PC-9 (cell line): ENCODE data around the gene CBY3. TPM values are rescaled to one million over a fixed set of nuclear protein-coding genes. Genes with fewer than 3 reads are reported as not detected.
"Not testable (repeated sequence)": the region's sequence is repeated elsewhere in the genome, so short reads cannot be mapped to it uniquely, and the experiment has no call there.

Experiments
- BruUV-seq: library from RNA; stranded (reverse); fragments of 400-500 nt; replicated peaks from 2 replicates; lab custom pipeline; 2021; lab: Mats Ljungman, UMichigan
- CTCF ChIA-PET: fragments of 300-600 bp; sonication (Branson Sonifier 250); formaldehyde crosslinking; loops from one replicate; lab custom pipeline; 2022; ENCODE audit warnings: antibody characterized with exemption; lab: Charles Lee
- POLR2A ChIA-PET: fragments of 300-600 bp; sonication (Branson Sonifier 250); formaldehyde crosslinking; loops from one replicate; lab custom pipeline; 2022; ENCODE audit warnings: antibody characterized with exemption; ENCODE audit not compliant: unreplicated experiment; lab: Charles Lee
- DNase-seq, 2 experiments: peaks; one replicate each; pipeline versions ENCODE4 v3.0.0 to v3.0.0-alpha.2; 2015 to 2022; ENCODE audit warnings: mixed read lengths in 1 of 2
- H2AFZ ChIP-seq: fragments of 200-600 bp; sonication (generic); 2 replicates; pipeline ENCODE4 v1.8.1; 2017; ENCODE audit warnings: antibody characterized with exemption
- H3F3A ChIP-seq: fragments of 200-600 bp; sonication (generic); 2 replicates; pipeline ENCODE4 v1.8.1; 2017; ENCODE audit warnings: antibody characterized with exemption, mild to moderate bottlenecking, low read depth; ENCODE audit not compliant: insufficient read depth
- H3K27ac ChIP-seq: fragments of 200-600 bp; sonication (generic); 2 replicates; pipeline ENCODE4 v1.6.1; 2016; ENCODE audit warnings: mixed run types
- H3K27me3 ChIP-seq: fragments of 200-600 bp; sonication (generic); 2 replicates; pipeline ENCODE4 v1.6.1; 2016; ENCODE audit warnings: low read depth, mixed run types; ENCODE audit not compliant: insufficient read depth
- H3K36me3 ChIP-seq: fragments of 200-600 bp; sonication (generic); 2 replicates; pipeline ENCODE4 v1.6.1; 2016; ENCODE audit warnings: low read depth, mixed run types
- H3K4me1 ChIP-seq: fragments of 200-600 bp; sonication (generic); replicated peaks from 2 replicates; pipeline ENCODE4 v1.6.1; 2016; ENCODE audit warnings: mixed run types; ENCODE audit not compliant: insufficient read depth
- H3K4me2 ChIP-seq: fragments of 200-600 bp; sonication (generic); 2 replicates; pipeline ENCODE4 v1.6.1; 2017; ENCODE audit warnings: mixed run types
- H3K4me3 ChIP-seq: fragments of 200-600 bp; sonication (generic); 2 replicates; pipeline ENCODE4 v1.6.1; 2016; ENCODE audit warnings: mixed run types
- H3K79me2 ChIP-seq: fragments of 200-600 bp; sonication (generic); 2 replicates; pipeline ENCODE4 v1.6.1; 2017; ENCODE audit warnings: low read depth, mixed run types
- H3K9me2 ChIP-seq: fragments of 200-600 bp; sonication (generic); 2 replicates; pipeline ENCODE4 v1.8.1; 2017; ENCODE audit warnings: mild to moderate bottlenecking; ENCODE audit not compliant: insufficient read depth
- H3K9me3 ChIP-seq: fragments of 200-600 bp; sonication (generic); 2 replicates; pipeline ENCODE4 v1.8.1; 2016; ENCODE audit warnings: low read depth; ENCODE audit not compliant: insufficient read depth
- H4K20me1 ChIP-seq: fragments of 200-600 bp; sonication (generic); 2 replicates; pipeline ENCODE4 v1.8.1; 2017; ENCODE audit not compliant: insufficient read depth
- EZH2 ChIP-seq: fragments of 200-600 bp; sonication (generic); IDR thresholded peaks from 2 replicates; pipeline ENCODE4 v1.8.0; 2017; ENCODE audit warnings: antibody characterized with exemption, low read depth
- intact Hi-C: fragments of 100-400 bp; cut with micrococcal nuclease; formaldehyde crosslinking; loops from one replicate; pipeline ENCODE4 v1.10.0; 2022; ENCODE audit not compliant: unreplicated experiment
- total RNA-seq: library from RNA; stranded (reverse); gene quantifications from 2 replicates; pipeline ENCODE4 v1.2.3, GENCODE V29; 2021
- TF ChIP-seq, protein P1 (sequence below): fragments of 200-600 bp; sonication (generic); conservative IDR thresholded peaks from 2 replicates; pipeline ENCODE4 v1.6.1; 2017; ENCODE audit warnings: mixed run types, antibody characterized with exemption, mild to moderate bottlenecking, moderate library complexity

CBY3 gene
- total RNA-seq, 1 experiment from 2014 or later: not detected

DNA sequence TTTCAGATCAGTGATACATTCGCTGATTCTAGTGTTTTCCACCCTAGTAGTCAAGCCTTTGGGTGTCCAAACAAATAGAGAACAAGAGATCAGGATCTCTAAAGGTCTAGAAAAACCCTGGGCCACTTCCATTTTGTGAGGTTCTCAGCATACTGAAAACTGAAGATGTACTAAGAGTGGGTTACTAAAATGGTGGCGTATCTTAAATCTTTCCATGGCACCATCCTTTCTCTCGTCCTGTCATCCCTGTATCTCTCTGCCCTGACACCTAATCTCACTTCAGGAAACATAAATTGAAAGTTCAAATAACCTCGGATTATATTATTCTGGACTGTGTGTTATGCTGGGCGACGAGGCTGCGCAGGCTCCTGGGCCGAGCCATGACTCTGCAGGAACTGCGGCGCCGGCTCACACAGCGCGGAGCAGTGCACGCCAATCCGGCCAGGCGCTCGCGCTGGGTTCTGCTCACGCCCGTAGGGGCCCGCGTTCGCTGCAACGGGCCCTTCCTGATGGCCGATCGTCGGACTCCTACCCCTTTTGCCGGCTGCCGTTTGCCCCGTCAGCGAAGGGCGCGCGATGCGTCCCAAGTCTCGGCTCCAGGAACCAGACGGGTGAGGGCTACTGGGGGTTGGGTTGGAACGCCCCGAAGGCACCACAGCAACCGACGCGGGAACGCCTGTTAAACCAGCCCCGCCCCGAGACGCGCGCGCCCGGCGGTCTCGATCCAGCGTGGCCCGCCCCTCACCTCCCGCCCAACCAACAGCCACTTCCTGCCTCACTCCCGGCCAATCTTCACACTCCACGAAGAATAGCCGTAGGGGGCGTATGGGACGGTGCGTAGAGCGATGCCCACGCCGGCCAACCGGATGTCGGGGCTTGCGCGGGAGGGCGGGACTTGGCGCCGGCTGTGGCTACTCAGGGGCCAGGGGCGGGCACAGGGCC is 17.4 kb upstream of the CBY3 start:
- no peaks in the 10 kb centered on the region for H3K27me3 ChIP-seq
- intact Hi-C loops: loop anchor here (1.0 to 2.0 kb wide), 4 partner anchors 20 to 139 kb away; partner anchors contain the start of genes HNRNPH1 and MAML1
- H3K9me2 ChIP-seq: no peaks in the 10 kb centered on the region
- H3K27ac ChIP-seq: peak overlapping the region; percentile 91
- H3K4me2 ChIP-seq: peak overlapping the region; percentile 90
- H3K79me2 ChIP-seq: peaks cover 50% of the 10 kb centered on the region
- BruUV-seq: TSS peak; percentile 72
- H3K4me1 ChIP-seq: peaks cover 25% of the 10 kb centered on the region
- peaks cover 14% of the 10 kb centered on the region for H3K36me3 ChIP-seq
- TF ChIP-seq, protein P1, sequence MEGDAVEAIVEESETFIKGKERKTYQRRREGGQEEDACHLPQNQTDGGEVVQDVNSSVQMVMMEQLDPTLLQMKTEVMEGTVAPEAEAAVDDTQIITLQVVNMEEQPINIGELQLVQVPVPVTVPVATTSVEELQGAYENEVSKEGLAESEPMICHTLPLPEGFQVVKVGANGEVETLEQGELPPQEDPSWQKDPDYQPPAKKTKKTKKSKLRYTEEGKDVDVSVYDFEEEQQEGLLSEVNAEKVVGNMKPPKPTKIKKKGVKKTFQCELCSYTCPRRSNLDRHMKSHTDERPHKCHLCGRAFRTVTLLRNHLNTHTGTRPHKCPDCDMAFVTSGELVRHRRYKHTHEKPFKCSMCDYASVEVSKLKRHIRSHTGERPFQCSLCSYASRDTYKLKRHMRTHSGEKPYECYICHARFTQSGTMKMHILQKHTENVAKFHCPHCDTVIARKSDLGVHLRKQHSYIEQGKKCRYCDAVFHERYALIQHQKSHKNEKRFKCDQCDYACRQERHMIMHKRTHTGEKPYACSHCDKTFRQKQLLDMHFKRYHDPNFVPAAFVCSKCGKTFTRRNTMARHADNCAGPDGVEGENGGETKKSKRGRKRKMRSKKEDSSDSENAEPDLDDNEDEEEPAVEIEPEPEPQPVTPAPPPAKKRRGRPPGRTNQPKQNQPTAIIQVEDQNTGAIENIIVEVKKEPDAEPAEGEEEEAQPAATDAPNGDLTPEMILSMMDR: no peak
- no peak for TF ChIP-seq EZH2
- POLR2A ChIA-PET: interaction anchor here (0.6 kb wide), 1 partner anchor 75 kb away, joined by 4 read pairs; the partner anchor contains the start of gene HNRNPH1
- peaks cover under 1% of the 10 kb centered on the region; the same call in 1 of the 2 replicates for H3F3A ChIP-seq
- H3K4me3 ChIP-seq: peak overlapping the region; percentile 89
- peak overlapping the region; percentile 77 for H2AFZ ChIP-seq
- peak; percentile 96 to 100 for DNase-seq
- CTCF ChIA-PET: no interaction called here
- no peaks in the 10 kb centered on the region for H3K9me3 ChIP-seq
- H4K20me1 ChIP-seq: peaks cover 36% of the 10 kb centered on the region

DNA sequence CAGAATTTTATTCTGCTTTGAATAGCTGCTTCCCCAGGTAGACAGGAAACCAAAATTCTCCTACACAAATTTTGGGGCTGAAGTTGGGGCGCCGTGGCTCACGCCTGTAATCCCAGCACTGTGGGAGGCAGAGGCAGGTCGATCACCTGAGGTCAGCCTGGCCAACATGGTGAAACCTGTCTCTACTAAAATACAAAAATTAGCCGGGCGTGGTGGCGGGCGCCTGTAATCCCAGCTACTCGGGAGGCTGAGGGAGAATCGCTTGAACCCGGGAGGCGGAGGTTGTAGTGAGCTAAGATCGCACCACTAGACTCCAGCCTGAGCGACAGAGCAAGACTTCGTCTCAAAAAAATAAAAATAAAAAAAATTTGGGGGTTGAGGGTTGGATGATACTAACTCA is 16.7 kb upstream of the CBY3 start:
- H3K27me3 ChIP-seq, intact Hi-C loops, H3K36me3 ChIP-seq, H3F3A ChIP-seq, DNase-seq, BruUV-seq, H3K9me3 ChIP-seq, H3K9me2 ChIP-seq: not testable (repeated sequence)
- H3K27ac ChIP-seq: peak overlapping the region; percentile 91
- peak overlapping the region; percentile 77; the same call in 1 of the 2 replicates for H2AFZ ChIP-seq
- H3K4me3 ChIP-seq: peak overlapping the region; percentile 83; the same call in 1 of the 2 replicates
- H3K4me1 ChIP-seq: peaks cover 25% of the 10 kb centered on the region
- peaks cover 28% of the 10 kb centered on the region for H4K20me1 ChIP-seq
- POLR2A ChIA-PET: interaction anchor here (0.6 to 0.7 kb wide), 3 partner anchors 8 to 90 kb away, joined by 3 to 5 read pairs (median 4); partner anchors contain the start of gene HNRNPH1
- CTCF ChIA-PET: interaction anchor here (0.6 kb wide), 1 partner anchor 43 kb away, joined by 5 read pairs; no protein-coding TSS in a partner anchor
- H3K4me2 ChIP-seq: peak overlapping the region; percentile 90
- H3K79me2 ChIP-seq: peaks cover 43% of the 10 kb centered on the region

DNA sequence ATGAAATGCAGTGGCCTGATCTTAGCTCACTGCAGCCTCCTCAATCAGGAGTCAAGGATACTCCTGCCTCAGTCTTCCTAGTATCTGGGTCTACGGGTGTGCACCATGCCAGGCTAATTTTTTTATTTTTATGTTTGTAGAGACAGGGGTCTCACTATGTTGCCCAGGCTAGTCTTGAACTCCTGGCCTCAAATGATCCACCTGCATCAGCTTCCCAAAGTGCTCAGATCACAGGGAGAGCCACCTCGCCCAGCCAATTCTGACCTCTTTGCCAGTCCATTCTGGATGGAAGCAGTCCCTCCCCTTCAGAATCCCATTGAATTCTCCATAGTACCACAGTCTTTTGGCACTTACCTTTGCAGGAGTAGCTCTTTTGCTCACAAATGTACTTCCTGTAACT is 16.3 kb upstream of the CBY3 start:
- peak overlapping the region; percentile 91; the same call in 1 of the 2 replicates for H3K27ac ChIP-seq

More for the DNA sequence above, 16.3 kb upstream of the CBY3 start:
- Histone ChIP-seq H3K79me2 (peaks cover 39% of the 10 kb centered on the region), H3K36me3 (peaks cover 4% of the 10 kb centered on the region; the same call in 1 of the 2 replicates), H3K9me2 (no peaks in the 10 kb centered on the region), H3K27me3 (no peaks in the 10 kb centered on the region), H3K4me2 (peak overlapping the region; percentile 90), H4K20me1 (peaks cover 24% of the 10 kb centered on the region), H3K4me3 (peak overlapping the region; percentile 83; the same call in 1 of the 2 replicates), H2AFZ (no peak overlapping the region), H3K9me3 (no peaks in the 10 kb centered on the region), H3K4me1 (peaks cover 25% of the 10 kb centered on the region), H3F3A (no peaks in the 10 kb centered on the region; the same call in 1 of the 2 replicates)
- TF ChIP-seq, protein P1: no peak
- TF ChIP-seq EZH2: no peak
- no peak for DNase-seq
- intact Hi-C loops: no loop called here
- ChIA-PET CTCF (interaction anchor here (0.6 kb wide), 2 partner anchors 43 to 64 kb away, joined by 4 to 5 read pairs; no protein-coding TSS in a partner anchor), POLR2A (interaction anchor here (0.6 to 0.7 kb wide), 3 partner anchors 8 to 89 kb away, joined by 3 to 5 read pairs (median 4); partner anchors contain the start of gene HNRNPH1)
- BruUV-seq: no TSS peak
